GM19328 (cell line): ENCODE results near the gene MUSK.

Experiments
- ATAC-seq: cut with Tn5 transposase; IDR thresholded peaks from one replicate; pipeline ENCODE4 v1.9.1; 2021; ENCODE audit warnings: mild to moderate bottlenecking, moderate library complexity; ENCODE audit not compliant: unreplicated experiment

Gene MUSK

DNA sequence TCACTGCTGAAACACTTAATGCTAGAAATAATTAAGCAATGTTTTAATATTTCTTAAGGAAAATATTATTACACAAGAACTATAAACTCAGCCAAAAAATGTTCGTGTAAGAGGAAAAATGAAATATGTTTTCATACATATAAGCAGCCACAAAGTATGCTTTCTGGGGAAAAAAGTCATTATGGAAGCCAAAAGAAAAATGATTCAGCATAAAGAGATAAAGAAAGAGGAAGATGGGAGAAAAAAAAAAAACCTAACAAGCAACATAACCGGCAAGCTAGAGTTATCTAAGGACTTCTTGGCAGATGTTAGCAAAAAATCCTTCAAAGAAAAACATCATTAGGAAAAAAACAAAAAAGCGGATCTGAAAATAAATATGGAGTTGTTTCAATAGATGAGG, 179.1 kb downstream of the MUSK start:
- no peak for ATAC-seq

DNA sequence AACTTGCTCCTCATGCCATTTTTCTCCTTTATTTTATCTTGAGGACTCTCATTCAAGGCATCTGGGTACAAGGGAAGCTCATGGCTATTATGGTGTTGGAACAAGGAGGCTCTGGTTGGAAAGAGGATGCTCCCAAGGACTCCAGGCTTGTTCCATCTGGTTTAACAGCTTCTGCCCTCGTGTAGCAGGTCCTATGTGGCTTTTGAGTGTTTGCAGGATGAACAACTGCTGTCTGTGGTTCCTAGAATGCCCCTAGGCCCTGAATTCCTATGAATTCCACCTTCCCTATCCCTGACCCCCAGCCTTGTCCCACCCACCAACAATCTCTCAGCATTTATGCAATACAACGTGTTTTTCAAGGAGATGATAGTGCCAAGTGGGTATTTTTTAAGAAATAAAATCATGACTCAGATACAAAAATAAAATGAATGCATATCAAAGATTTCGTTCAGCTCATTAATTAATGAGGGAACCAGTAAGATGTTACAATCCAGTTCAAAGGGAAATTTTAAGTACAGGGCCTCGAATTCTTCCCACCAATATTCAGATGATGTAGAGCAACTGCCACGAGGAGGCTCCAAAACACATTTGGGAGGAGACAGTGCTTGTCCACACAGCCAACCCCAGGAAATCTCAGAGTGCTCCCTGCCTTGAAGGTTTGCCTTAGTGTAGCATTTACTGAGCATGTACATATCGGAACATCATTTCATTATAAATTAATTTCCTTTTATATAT, 182.0 kb downstream of the MUSK start:
- ATAC-seq, result no peak
